PC-3 (cell line): ENCODE results near the gene IL18BP. TPM values are rescaled to one million over a fixed set of nuclear protein-coding genes. Genes with fewer than 3 reads are reported as not detected.
A peak's percentile ranks its signal among the peaks of the same experiment; 100 is the strongest.

Source experiments
- ATAC-seq: fragments of 200-7000 bp; cut with Tn5 transposase; 2 replicates; pipeline ENCODE4 v1.9.1; 2020; ENCODE audit warnings: mild to moderate bottlenecking, moderate library complexity
- BruUV-seq: library from RNA; stranded (reverse); fragments of 400-500 nt; replicated peaks from 2 replicates; lab custom pipeline; 2021; lab: Mats Ljungman, UMichigan
- CTCF ChIA-PET: fragments of 300-600 bp; sonication (Branson Sonifier 250); formaldehyde crosslinking; loops from one replicate; lab custom pipeline; 2022; ENCODE audit warnings: antibody characterized with exemption; lab: Charles Lee
- POLR2A ChIA-PET: fragments of 300-600 bp; sonication (Branson Sonifier 250); formaldehyde crosslinking; loops from one replicate; lab custom pipeline; 2022; ENCODE audit warnings: antibody characterized with exemption; ENCODE audit not compliant: unreplicated experiment; lab: Charles Lee
- DNase-seq: peaks from one replicate; pipeline ENCODE4 v3.0.0-alpha.2; 2015
- H2AFZ ChIP-seq: fragments of 300-600 bp; sonication (generic); 2 replicates; pipeline ENCODE4 v1.6.0; 2016; ENCODE audit warnings: antibody characterized with exemption, low read length
- H3F3A ChIP-seq: fragments of 300-600 bp; sonication (generic); one replicate; pipeline ENCODE4 v1.6.0; 2017; ENCODE audit warnings: antibody characterized with exemption, low read length, control low read depth, mild to moderate bottlenecking; ENCODE audit not compliant: unreplicated experiment
- H3K27ac ChIP-seq: fragments of 300-600 bp; sonication (generic); 2 replicates; pipeline ENCODE4 v1.5.1; 2016; ENCODE audit warnings: mild to moderate bottlenecking, low read length
- H3K27me3 ChIP-seq: fragments of 300-600 bp; sonication (generic); 2 replicates; pipeline ENCODE4 v1.6.1; 2016; ENCODE audit warnings: low read length, mixed read lengths
- H3K36me3 ChIP-seq: fragments of 300-600 bp; sonication (generic); 2 replicates; pipeline ENCODE4 v1.6.1; 2016; ENCODE audit warnings: low read depth, mixed run types, low read length, mixed read lengths
- H3K4me1 ChIP-seq: fragments of 300-600 bp; sonication (generic); 2 replicates; pipeline ENCODE4 v1.5.1; 2016; ENCODE audit warnings: low read length; ENCODE audit not compliant: insufficient read depth
- H3K4me2 ChIP-seq: fragments of 300-600 bp; sonication (generic); 2 replicates; pipeline ENCODE4 v1.6.0; 2016; ENCODE audit warnings: low read length
- H3K4me3 ChIP-seq: fragments of 300-600 bp; sonication (generic); 2 replicates; pipeline ENCODE4 v1.5.1; 2016; ENCODE audit warnings: mild to moderate bottlenecking, low read length, mixed read lengths
- H3K79me2 ChIP-seq: fragments of 300-600 bp; sonication (generic); 2 replicates; pipeline ENCODE4 v1.6.1; 2017; ENCODE audit warnings: low read length, mixed read lengths
- H3K9ac ChIP-seq: fragments of 300-600 bp; sonication (generic); 2 replicates; pipeline ENCODE4 v1.6.0; 2016; ENCODE audit warnings: mild to moderate bottlenecking, low read length
- H3K9me2 ChIP-seq: fragments of 300-600 bp; sonication (generic); replicated peaks from 2 replicates; pipeline ENCODE4 v1.6.1; 2016; ENCODE audit warnings: mixed run types, low read length, mixed read lengths
- H3K9me3 ChIP-seq: fragments of 300-600 bp; sonication (generic); 2 replicates; pipeline ENCODE4 v1.6.1; 2016; ENCODE audit warnings: low read length, mixed read lengths
- H4K20me1 ChIP-seq: fragments of 300-600 bp; sonication (generic); 2 replicates; pipeline ENCODE4 v1.6.1; 2016; ENCODE audit warnings: low read length, mixed read lengths
- EZH2 ChIP-seq: fragments of 300-600 bp; sonication (generic); IDR thresholded peaks from one replicate; pipeline ENCODE4 v1.6.1; 2017; ENCODE audit warnings: antibody characterized with exemption, mild to moderate bottlenecking, low read length; ENCODE audit not compliant: unreplicated experiment
- EZH2phosphoT487 ChIP-seq: fragments of 300-600 bp; sonication (generic); IDR thresholded peaks from 2 replicates; pipeline ENCODE4 v1.6.1; 2018; ENCODE audit warnings: mild to moderate bottlenecking, antibody characterized with exemption, low read length, borderline replicate concordance
- intact Hi-C: fragments of 100-400 bp; cut with micrococcal nuclease; formaldehyde crosslinking; loops from 2 replicates; pipeline ENCODE4 v1.9.0; 2023
- total RNA-seq: library from RNA; depleted of rRNA; stranded (reverse); fragments of >200 nt; gene quantifications from 2 replicates; pipeline ENCODE4 v1.2.3, GENCODE V29; 2014
- TF ChIP-seq, protein P1 (sequence below): fragments of 300-600 bp; sonication (generic); conservative IDR thresholded peaks from 2 replicates; pipeline ENCODE4 v1.5.1; 2017; ENCODE audit warnings: antibody characterized with exemption, low read depth, mild to moderate bottlenecking, low read length

Gene IL18BP
- total RNA-seq, 1 experiment from 2014 or later: 7.2 TPM

DNA sequence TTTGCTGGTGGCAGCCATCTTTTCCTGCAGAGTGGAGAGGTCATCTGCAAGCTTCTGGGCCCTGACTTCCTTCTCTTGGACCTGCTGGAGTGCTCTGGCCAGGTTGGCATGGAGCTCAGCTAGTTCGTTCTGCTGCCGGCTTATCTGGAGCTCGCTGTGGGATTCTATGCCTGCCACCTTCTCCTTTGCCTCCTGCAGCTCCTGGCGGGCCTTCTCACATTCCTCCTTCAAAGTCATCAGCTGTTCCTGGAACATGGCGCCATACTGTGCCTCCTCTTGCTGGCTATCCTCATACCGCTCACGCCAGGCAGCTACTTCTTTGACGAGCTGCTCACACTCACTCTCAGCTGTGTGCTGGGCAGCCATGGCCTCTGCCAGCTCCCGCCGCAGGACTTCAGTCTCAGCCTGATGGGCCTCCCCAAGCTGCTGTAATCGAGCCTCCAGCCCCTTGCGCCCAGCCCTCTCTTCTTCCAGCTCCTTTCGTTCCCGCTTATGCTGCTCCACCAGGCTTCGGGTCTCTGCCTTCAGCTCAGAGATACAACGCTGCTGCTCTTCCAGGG is 16.1 kb downstream of the IL18BP start:
- Histone ChIP-seq H3K36me3 (peaks cover 87% of the 10 kb centered on the region), H3K9ac (no peak overlapping the region)

DNA sequence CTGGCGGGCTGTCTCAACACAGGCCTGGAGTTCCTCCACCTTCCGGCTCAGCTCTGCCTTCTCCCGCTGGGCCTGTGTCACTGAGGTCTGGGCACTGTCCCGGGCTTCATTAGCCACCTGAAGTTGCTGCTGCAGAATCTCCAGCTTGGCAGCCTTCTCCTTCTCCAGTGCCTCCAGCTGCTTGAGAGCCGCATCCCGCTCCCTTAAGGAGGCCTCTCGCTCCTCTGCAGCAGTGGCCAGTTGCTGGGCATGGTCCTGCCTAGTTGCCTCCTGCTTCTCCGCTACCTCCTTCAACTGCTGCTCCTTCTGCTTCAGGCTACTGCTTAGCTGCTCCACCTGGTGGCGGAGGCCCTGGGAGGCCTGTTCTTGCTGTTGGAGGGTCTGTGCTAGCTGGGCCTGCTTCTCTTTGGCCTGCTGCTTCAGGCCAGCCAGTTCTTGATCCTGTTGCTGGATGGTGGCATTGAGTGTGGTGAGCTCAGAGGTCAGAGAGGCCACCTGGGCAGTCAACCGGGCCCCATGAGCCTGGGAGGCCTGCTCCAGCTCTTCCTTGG is 16.9 kb downstream of the IL18BP start:
- ATAC-seq (peak; percentile 48), DNase-seq (peak; percentile 42)
- Histone ChIP-seq H3K9ac (no peak overlapping the region), H4K20me1 (no peaks in the 10 kb centered on the region; the same call in 1 of the 2 replicates), H2AFZ (no peak overlapping the region), H3K27ac (no peak overlapping the region), H3K79me2 (no peaks in the 10 kb centered on the region), H3F3A (no peaks in the 10 kb centered on the region), H3K4me3 (no peak overlapping the region), H3K4me1 (no peaks in the 10 kb centered on the region), H3K36me3 (peaks cover 86% of the 10 kb centered on the region), H3K9me2 (no peaks in the 10 kb centered on the region), H3K9me3 (no peaks in the 10 kb centered on the region), H3K27me3 (no peaks in the 10 kb centered on the region), H3K4me2 (no peak overlapping the region)
- BruUV-seq: no TSS peak
- intact Hi-C loops: no loop called here
- ChIA-PET CTCF (interaction anchor here (0.6 to 1.8 kb wide), 2 partner anchors 10 to 20 kb away, joined by 3 to 5 read pairs; no protein-coding TSS in a partner anchor), POLR2A (no interaction called here)
- no peak for TF ChIP-seq EZH2
- TF ChIP-seq EZH2phosphoT487: no peak
- TF ChIP-seq, protein P1, sequence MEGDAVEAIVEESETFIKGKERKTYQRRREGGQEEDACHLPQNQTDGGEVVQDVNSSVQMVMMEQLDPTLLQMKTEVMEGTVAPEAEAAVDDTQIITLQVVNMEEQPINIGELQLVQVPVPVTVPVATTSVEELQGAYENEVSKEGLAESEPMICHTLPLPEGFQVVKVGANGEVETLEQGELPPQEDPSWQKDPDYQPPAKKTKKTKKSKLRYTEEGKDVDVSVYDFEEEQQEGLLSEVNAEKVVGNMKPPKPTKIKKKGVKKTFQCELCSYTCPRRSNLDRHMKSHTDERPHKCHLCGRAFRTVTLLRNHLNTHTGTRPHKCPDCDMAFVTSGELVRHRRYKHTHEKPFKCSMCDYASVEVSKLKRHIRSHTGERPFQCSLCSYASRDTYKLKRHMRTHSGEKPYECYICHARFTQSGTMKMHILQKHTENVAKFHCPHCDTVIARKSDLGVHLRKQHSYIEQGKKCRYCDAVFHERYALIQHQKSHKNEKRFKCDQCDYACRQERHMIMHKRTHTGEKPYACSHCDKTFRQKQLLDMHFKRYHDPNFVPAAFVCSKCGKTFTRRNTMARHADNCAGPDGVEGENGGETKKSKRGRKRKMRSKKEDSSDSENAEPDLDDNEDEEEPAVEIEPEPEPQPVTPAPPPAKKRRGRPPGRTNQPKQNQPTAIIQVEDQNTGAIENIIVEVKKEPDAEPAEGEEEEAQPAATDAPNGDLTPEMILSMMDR: peak; percentile 65

More for the DNA sequence above, 16.1 kb downstream of the IL18BP start:
- Histone ChIP-seq H4K20me1 (no peaks in the 10 kb centered on the region; the same call in 1 of the 2 replicates), H3K79me2 (no peaks in the 10 kb centered on the region), H3K27me3 (no peaks in the 10 kb centered on the region), H3F3A (no peaks in the 10 kb centered on the region), H3K4me2 (no peak overlapping the region), H3K9me3 (no peaks in the 10 kb centered on the region), H3K9me2 (no peaks in the 10 kb centered on the region), H3K27ac (no peak overlapping the region), H2AFZ (no peak overlapping the region), H3K4me3 (no peak overlapping the region), H3K4me1 (no peaks in the 10 kb centered on the region)
- POLR2A ChIA-PET: no interaction called here
- ATAC-seq: no peak
- no peak for DNase-seq
- intact Hi-C loops: no loop called here
- TF ChIP-seq EZH2phosphoT487 (no peak), EZH2 (no peak)
- TF ChIP-seq, protein P1: no peak
- CTCF ChIA-PET: interaction anchor here (0.6 to 1.8 kb wide), 2 partner anchors 11 to 32 kb away, joined by 3 to 5 read pairs; no protein-coding TSS in a partner anchor
- TSS peak; percentile 37 for BruUV-seq

DNA sequence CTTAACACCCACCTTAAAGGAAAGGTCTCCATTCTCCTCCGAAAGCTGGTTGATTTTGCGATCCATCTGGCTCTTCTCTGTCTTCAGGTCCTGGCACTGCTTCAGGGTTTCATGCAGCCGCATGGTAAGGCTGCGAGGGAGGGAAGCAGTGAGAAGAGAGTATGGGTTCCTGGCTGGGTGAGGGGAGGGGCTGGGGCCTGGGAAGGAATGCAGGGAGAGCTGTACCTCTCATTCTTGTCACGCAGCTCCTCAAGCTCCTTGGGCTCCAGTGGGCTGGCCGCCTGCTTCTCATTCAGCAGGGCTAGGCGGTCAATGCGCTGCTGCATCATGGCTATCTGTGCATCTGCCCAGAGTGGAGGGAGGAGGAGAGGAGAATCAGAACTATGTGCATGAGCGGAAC is 19.5 kb downstream of the IL18BP start:
- POLR2A ChIA-PET: no interaction called here
- no peaks in the 10 kb centered on the region for H3K27me3 ChIP-seq

More for the DNA sequence above, 19.5 kb downstream of the IL18BP start:
- Histone ChIP-seq H3K9me3 (no peaks in the 10 kb centered on the region), H3K36me3 (peaks cover 92% of the 10 kb centered on the region), H2AFZ (no peak overlapping the region), H3K9ac (no peak overlapping the region), H3K79me2 (no peaks in the 10 kb centered on the region), H3F3A (no peaks in the 10 kb centered on the region), H4K20me1 (no peaks in the 10 kb centered on the region), H3K4me3 (no peak overlapping the region), H3K4me1 (peaks cover 5% of the 10 kb centered on the region), H3K27ac (no peak overlapping the region), H3K4me2 (no peak overlapping the region), H3K9me2 (no peaks in the 10 kb centered on the region)
- CTCF ChIA-PET: no interaction called here
- intact Hi-C loops: no loop called here
- DNase-seq (no peak), ATAC-seq (no peak)
- TF ChIP-seq, protein P1: no peak
- TF ChIP-seq EZH2phosphoT487: no peak
- TF ChIP-seq EZH2: no peak
- BruUV-seq: no TSS peak
